HEK293T (cell line): Measurements from ENCODE around the gene F11.

Experiments
- ARNT ChIP-seq: fragments of 450-650 bp; IDR thresholded peaks from 2 replicates; pipeline ENCODE4 v1.6.1; 2017; ENCODE audit warnings: mild to moderate bottlenecking
- BHLHE40 ChIP-seq: fragments of 450-650 bp; IDR thresholded peaks from 2 replicates; pipeline ENCODE4 v1.6.1; 2016; ENCODE audit warnings: mild to moderate bottlenecking, moderate library complexity, borderline replicate concordance
- CTBP1 ChIP-seq: fragments of 450-650 bp; IDR thresholded peaks from 2 replicates; pipeline ENCODE4 v1.6.1; 2016; ENCODE audit warnings: borderline replicate concordance
- ELF4 ChIP-seq: fragments of 450-650 bp; IDR thresholded peaks from 2 replicates; pipeline ENCODE4 v1.6.1; 2017; ENCODE audit warnings: antibody characterized with exemption
- FOXM1 ChIP-seq: fragments of 450-650 bp; IDR thresholded peaks from 2 replicates; pipeline ENCODE4 v1.6.1; 2017; ENCODE audit warnings: mild to moderate bottlenecking, borderline replicate concordance
- SP1 ChIP-seq: fragments of 450-650 bp; IDR thresholded peaks from 2 replicates; pipeline ENCODE4 v1.6.1; 2017
- SUZ12 ChIP-seq: fragments of 450-650 bp; IDR thresholded peaks from 2 replicates; pipeline ENCODE4 v1.6.1; 2016; ENCODE audit warnings: mild to moderate bottlenecking
- TARDBP ChIP-seq: fragments of 450-650 bp; IDR thresholded peaks from 2 replicates; pipeline ENCODE4 v1.6.1; 2016
- ZNF384 ChIP-seq: fragments of 450-650 bp; IDR thresholded peaks from 2 replicates; pipeline ENCODE4 v1.6.1; 2016
- TF ChIP-seq, protein P1 (sequence below): fragments of 450-650 bp; IDR thresholded peaks from 2 replicates; pipeline ENCODE4 v1.6.1; 2016

DNA sequence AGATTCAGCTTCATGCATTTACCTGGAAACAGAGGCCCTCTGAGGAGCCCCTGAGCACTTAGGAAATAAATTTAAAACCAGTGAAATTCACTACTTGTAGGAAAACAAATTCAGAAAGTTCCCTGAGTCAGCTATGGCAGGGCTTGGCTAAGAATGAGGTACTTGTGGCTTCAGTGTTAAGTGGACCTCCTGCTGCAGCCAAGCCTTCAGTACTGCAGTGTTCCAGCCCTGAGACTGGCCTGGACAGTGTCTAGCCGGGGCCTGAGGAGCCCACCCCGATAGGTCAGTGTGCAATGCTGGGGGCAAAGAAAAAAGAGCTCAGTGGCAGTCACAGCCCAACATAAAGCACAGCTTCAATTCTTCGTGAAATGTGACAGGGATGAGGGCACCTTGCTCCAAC is 41.9 kb downstream of the F11 start:
- no peak for TF ChIP-seq ELF4
- TF ChIP-seq, protein P1, sequence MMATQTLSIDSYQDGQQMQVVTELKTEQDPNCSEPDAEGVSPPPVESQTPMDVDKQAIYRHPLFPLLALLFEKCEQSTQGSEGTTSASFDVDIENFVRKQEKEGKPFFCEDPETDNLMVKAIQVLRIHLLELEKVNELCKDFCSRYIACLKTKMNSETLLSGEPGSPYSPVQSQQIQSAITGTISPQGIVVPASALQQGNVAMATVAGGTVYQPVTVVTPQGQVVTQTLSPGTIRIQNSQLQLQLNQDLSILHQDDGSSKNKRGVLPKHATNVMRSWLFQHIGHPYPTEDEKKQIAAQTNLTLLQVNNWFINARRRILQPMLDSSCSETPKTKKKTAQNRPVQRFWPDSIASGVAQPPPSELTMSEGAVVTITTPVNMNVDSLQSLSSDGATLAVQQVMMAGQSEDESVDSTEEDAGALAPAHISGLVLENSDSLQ: no peak
- TF ChIP-seq ZNF384: no peak
- TF ChIP-seq BHLHE40: no peak
- no peak for TF ChIP-seq FOXM1
- TF ChIP-seq SUZ12: no peak
- no peak for TF ChIP-seq SP1
- TF ChIP-seq TARDBP: no peak
- no peak for TF ChIP-seq ARNT
- no peak for TF ChIP-seq CTBP1
